Lung (tissue), 12 donors: Measurements from ENCODE around the gene FRMPD4. TPM values are rescaled to one million over a fixed set of nuclear protein-coding genes. Genes with fewer than 3 reads are reported as not detected.

ENCODE experiments used
- ATAC-seq: fragments of 200-7000 bp; cut with Tn5 transposase; one replicate; pipeline ENCODE4 v1.9.1; 2020; ENCODE audit warnings: moderate number of reproducible peaks; ENCODE audit not compliant: insufficient read depth, low FRiP score
- DNase-seq, 3 donors: peaks; one replicate each; pipeline ENCODE4 v3.0.0-alpha.2; 2013 to 2017
- H3K27ac ChIP-seq, 2 donors: one replicate each; pipeline ENCODE4 v1.5.1; 2013; ENCODE audit warnings: mild to moderate bottlenecking in 2 of 2, moderate library complexity in 2 of 2, control low read depth in 1 of 2, inconsistent platforms in 1 of 2, low read depth in 1 of 2, low read length in 1 of 2
- H3K27me3 ChIP-seq, 3 donors: one replicate each; pipeline ENCODE4 v1.5.1; 2013; ENCODE audit warnings: low read length in 2 of 3; ENCODE audit not compliant: control insufficient read depth in 3 of 3, insufficient read depth in 3 of 3
- H3K36me3 ChIP-seq, 4 donors: one replicate each; pipeline ENCODE4 v1.5.1; 2013; ENCODE audit warnings: low read length in 4 of 4, mild to moderate bottlenecking in 1 of 4, moderate library complexity in 1 of 4; ENCODE audit not compliant: control insufficient read depth in 4 of 4, insufficient read depth in 4 of 4
- H3K4me1 ChIP-seq, 5 donors: one replicate each; pipeline ENCODE4 v1.5.1; 2013; ENCODE audit warnings: low read length in 5 of 5, mild to moderate bottlenecking in 2 of 5, moderate library complexity in 1 of 5; ENCODE audit not compliant: control insufficient read depth in 5 of 5, insufficient read depth in 5 of 5
- H3K4me3 ChIP-seq: one replicate; pipeline ENCODE4 v1.5.1; 2013; ENCODE audit warnings: mild to moderate bottlenecking, control low read depth, moderate library complexity
- H3K9ac ChIP-seq, 2 donors: one replicate each; pipeline ENCODE4 v1.5.1; 2013; ENCODE audit warnings: low read length in 2 of 2, control low read depth in 1 of 2; ENCODE audit not compliant: insufficient read depth in 1 of 2
- H3K9me3 ChIP-seq, 4 donors: one replicate each; pipeline ENCODE4 v1.5.1; 2013; ENCODE audit warnings: low read length in 3 of 4, mild to moderate bottlenecking in 1 of 4, moderate library complexity in 1 of 4; ENCODE audit not compliant: control insufficient read depth in 4 of 4, insufficient read depth in 3 of 4
- WGBS, 2 donors: extraction: QIAGEN DNeasy Blood & Tissue Kit; methylation state at CpG; one replicate each; pipeline ENCODE4 v1.1.7; 2013; 5-methylcytosine and 5-hydroxymethylcytosine counted together
- polyA plus RNA-seq, 2 donors: library from polyadenylated mRNA; stranded (reverse); fragments of 200-250 nt; gene quantifications; one replicate each; pipeline ENCODE4 v1.2.1, GENCODE V29; 2013
- total RNA-seq, 2 donors: library from RNA; depleted of rRNA in 1 of 2; stranded (reverse); fragments of >200 nt in 1 of 2; gene quantifications; one replicate each; pipeline ENCODE4 v1.2.1, GENCODE V29; 2014 to 2021
- TF ChIP-seq, protein P1 (sequence below): IDR thresholded peaks from 2 replicates; pipeline ENCODE4 v1.5.1; 2012; ENCODE audit warnings: mild to moderate bottlenecking; ENCODE audit errors: control extremely low read depth, extremely low read depth
- donor health status: control.
- donor health status: control.
- donor health status: Bipolar disorder and iron deficiency.
- donor health status: healthy.
- donor health status: DM: yes; HTN: yes; CAD: no.

The FRMPD4 gene
- total and polyA plus RNA-seq, 4 donors: 0.01 to 0.43 (median 0.03) TPM

DNA sequence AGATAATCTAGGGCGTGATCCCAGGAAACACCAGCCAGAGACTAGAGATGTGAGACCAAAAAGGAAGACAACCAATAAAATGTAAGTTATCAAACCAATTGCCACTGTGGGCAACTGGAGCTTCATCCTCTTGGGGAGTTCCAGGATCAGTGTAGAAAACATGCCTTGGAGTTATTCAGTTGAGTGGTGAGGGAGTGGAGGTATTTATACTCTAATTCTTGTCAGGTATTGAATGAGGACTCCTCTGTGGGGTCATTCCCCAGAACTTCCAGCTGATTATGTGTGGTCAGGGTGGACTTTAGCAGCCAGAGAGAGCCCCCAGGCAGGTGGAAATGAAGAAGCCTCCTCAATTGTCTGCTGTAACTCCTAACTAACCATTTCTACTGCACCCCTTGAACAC lies 509.0 kb downstream of the FRMPD4 start:
- H3K4me3 ChIP-seq: no peak overlapping the region
- H3K9ac ChIP-seq: no peak overlapping the region
- ATAC-seq: no peak
- H3K36me3 ChIP-seq: no peaks in the 10 kb centered on the region
- H3K4me1 ChIP-seq: no peaks in the 10 kb centered on the region
- WGBS, 2 donors: 75 to 100% methylated on average over 1 of the region's 1 CpG
- peaks cover 0 to 5% (median 1%) of the 10 kb centered on the region in 4 donors for H3K9me3 ChIP-seq
- no peak overlapping the region for H3K27ac ChIP-seq
- DNase-seq: no peak
- H3K27me3 ChIP-seq: peaks cover 0 to 12% (median 11%) of the 10 kb centered on the region in 3 donors
- TF ChIP-seq, protein P1, sequence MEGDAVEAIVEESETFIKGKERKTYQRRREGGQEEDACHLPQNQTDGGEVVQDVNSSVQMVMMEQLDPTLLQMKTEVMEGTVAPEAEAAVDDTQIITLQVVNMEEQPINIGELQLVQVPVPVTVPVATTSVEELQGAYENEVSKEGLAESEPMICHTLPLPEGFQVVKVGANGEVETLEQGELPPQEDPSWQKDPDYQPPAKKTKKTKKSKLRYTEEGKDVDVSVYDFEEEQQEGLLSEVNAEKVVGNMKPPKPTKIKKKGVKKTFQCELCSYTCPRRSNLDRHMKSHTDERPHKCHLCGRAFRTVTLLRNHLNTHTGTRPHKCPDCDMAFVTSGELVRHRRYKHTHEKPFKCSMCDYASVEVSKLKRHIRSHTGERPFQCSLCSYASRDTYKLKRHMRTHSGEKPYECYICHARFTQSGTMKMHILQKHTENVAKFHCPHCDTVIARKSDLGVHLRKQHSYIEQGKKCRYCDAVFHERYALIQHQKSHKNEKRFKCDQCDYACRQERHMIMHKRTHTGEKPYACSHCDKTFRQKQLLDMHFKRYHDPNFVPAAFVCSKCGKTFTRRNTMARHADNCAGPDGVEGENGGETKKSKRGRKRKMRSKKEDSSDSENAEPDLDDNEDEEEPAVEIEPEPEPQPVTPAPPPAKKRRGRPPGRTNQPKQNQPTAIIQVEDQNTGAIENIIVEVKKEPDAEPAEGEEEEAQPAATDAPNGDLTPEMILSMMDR: no peak

DNA sequence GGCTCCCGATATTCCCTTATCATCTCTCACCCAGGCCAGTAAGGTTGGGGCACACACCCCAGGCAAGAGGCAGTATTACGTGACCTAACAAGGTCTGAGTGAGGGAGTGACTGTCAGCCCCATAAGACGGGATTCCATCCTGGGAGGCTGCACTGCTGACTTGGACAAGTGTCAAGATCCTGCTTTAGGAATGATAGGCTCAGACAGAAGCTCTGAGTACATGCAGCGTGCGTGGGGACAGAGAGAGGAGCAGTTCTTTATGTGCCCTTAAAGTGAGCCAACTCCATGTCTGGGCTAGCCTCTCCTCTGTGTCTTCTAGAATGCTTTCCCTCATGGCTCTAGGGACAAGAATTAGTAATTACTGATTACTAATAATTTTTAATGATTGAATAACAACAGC lies 510.7 kb downstream of the FRMPD4 start:
- Histone ChIP-seq H3K9me3 (peaks cover 0 to 7% (median 1%) of the 10 kb centered on the region in 4 donors), H3K9ac (no peak overlapping the region), H3K27me3 (peaks cover 0 to 9% (median 9%) of the 10 kb centered on the region in 3 donors), H3K27ac (no peak overlapping the region), H3K4me3 (no peak overlapping the region), H3K36me3 (no peaks in the 10 kb centered on the region), H3K4me1 (no peaks in the 10 kb centered on the region)
- ATAC-seq (no peak), DNase-seq (no peak)
- TF ChIP-seq, protein P1: no peak
- WGBS, 2 donors: 71 to 91% methylated on average over 5 of the region's 5 CpGs

GRCh38 chrX:12657433-12657832 lies 519.2 kb downstream of the FRMPD4 start:
- H3K4me3 ChIP-seq: no peak overlapping the region
- peaks cover 0 to 6% (median 0%) of the 10 kb centered on the region in 4 donors for H3K9me3 ChIP-seq
- H3K9ac ChIP-seq: no peak overlapping the region
- H3K27me3 ChIP-seq: peaks cover 0 to 7% (median 0%) of the 10 kb centered on the region in 3 donors
- ATAC-seq: no peak
- no peak for DNase-seq
- TF ChIP-seq, protein P1: no peak
- H3K27ac ChIP-seq: no peak overlapping the region
- 56 to 94% methylated on average over 1 of the region's 1 CpG for WGBS, 2 donors
- H3K4me1 ChIP-seq: peaks cover 0 to 1% (median 0%) of the 10 kb centered on the region in 5 donors
- H3K36me3 ChIP-seq: no peaks in the 10 kb centered on the region

- Histone ChIP-seq H3K4me3 (no peak overlapping the region), H3K36me3 (no peaks in the 10 kb centered on the region), H3K9ac (no peak overlapping the region), H3K4me1 (peaks cover 0 to 1% (median 0%) of the 10 kb centered on the region in 5 donors), H3K27ac (no peak overlapping the region), H3K9me3 (peaks cover 0 to 3% (median 0%) of the 10 kb centered on the region in 4 donors), H3K27me3 (peaks cover 0 to 7% (median 0%) of the 10 kb centered on the region in 3 donors)
- TF ChIP-seq, protein P1: no peak
- 42 to 46% methylated on average over 1 of the region's 1 CpG for WGBS, 2 donors
- no peak for DNase-seq
- ATAC-seq: no peak
Measured at GRCh38 chrX:12657881-12658280, 519.6 kb downstream of the FRMPD4 start.
